ENCODE results near the gene TBX6.
"Not testable (repeated sequence)": the region's sequence is repeated elsewhere in the genome, so short reads cannot be mapped to it uniquely, and the experiment has no call there.

Gene TBX6

DNA sequence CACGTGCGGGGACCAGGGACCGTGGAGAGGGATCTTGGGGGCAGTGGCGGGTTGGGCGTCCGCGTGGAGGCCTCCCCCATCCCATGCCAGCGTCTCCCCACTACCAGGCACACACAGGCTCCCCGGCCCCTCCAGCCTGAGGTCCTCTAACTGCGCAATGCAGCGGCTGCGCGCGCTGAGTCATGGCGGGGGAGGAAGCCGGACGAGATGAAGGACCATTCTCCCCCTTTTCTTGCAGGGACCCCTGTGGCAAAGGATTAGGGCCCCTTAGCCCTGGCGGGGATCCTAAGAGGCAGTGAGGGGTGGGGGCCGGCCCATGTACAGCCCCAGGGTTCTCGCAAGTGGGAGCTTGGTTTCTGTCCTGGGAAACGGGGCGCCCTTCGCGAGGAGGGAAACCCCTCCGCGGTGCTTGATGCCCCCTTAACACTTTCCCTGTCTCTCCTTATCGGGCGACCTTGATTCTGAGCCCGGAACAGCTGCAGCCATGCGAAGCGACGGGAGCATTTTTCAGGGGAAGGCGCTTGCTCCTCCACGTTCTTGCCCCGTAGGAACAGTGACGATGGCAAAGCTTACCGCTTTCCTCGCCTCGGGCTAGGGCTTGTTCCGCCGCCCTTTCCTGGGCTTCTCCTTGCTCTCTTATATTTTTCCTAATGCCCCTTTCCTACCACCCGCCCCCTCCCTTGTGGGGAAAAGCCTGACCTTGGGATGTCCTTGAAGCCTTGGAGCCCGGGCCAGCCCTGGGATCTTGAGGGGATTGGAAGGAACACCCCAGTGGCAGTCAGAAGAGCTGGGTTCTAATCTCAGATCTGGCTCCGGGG lies 25.6 kb downstream of the TBX6 start:
- DNase-seq (ENCODE audit: low read depth): peak; percentile 71

DNA sequence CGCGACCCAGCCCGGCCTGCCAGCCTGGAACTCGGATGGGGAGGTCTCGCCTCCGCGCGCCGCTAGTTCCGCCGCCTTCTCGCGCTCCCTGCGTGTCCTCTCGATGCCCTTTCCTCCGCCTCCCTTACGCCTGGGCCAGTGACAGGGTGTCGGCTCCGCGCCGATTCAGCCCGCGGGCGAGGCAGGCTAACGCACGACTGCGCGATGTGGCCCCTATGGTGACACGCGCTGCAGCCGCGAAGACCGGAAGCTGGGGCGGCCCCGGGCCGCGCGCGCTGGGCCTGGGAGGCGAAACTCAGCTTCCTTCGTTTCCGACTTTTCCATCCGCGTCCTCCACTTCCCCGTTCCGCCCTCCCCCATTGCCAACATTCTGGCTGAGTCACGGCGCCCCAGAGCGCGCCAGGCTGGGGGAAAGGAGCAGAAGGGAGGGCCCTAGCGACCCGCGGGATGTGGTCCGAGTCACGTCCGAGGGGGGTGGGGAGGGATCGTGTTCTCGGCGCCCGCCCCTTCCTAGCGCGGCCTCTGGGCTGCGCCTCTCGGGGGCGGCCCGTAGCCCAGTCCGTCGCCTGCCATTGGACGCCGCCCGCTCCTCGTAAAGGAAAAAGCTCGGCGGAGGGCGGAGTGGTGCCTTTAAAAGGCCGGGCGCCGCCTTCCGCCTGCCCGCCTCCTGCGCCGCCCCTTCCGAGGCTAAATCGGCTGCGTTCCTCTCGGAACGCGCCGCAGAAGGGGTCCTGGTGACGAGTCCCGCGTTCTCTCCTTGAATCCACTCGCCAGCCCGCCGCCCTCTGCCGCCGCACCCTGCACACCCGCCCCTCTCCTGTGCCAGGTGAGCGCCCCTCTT lies 26.4 kb downstream of the TBX6 start, which contains the start of gene ALDOA:
Gene ALDOA, plus strand, starts transcription at position 659 of the 841 bp plus-strand sequence. CDS start 1,138 bp downstream, outside the sequence.
- DNase-seq (ENCODE audit: low read depth): peak; percentile 99

GRCh38 chr16:30064729-30065101 lies 27.0 kb downstream of the TBX6 start:
- no peak for DNase-seq (ENCODE audit: low read depth)

GRCh38 chr16:30063893-30064728 lies 27.6 kb downstream of the TBX6 start:
- DNase-seq (ENCODE audit: low read depth): peak; percentile 48

GRCh38 chr16:30063278-30063892 lies 28.3 kb downstream of the TBX6 start:
- DNase-seq (ENCODE audit: low read depth): no peak

GRCh38 chr16:30060836-30061554 lies 30.7 kb downstream of the TBX6 start:
- DNase-seq (ENCODE audit: low read depth): no peak

DNA sequence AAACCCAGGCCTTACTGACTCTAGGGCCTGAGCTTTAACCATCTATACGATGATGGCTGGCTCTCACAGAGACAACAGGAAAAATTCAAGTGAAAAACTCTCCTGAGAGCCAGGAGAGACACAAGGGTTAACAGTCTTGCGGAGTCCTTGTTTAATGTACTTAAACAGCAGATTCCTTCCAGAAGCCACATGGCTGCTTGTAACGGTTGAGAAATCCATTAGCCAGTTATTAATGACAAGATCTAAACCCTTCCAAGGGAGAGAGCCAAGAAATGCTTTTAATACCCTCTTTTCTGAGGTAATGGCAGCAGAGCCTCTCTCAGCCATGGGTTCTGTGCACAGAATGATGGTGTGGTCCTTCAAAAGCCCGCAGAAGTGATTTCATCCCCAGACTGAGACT lies 31.4 kb downstream of the TBX6 start:
- DNase-seq (ENCODE audit: low read depth): no peak

DNA sequence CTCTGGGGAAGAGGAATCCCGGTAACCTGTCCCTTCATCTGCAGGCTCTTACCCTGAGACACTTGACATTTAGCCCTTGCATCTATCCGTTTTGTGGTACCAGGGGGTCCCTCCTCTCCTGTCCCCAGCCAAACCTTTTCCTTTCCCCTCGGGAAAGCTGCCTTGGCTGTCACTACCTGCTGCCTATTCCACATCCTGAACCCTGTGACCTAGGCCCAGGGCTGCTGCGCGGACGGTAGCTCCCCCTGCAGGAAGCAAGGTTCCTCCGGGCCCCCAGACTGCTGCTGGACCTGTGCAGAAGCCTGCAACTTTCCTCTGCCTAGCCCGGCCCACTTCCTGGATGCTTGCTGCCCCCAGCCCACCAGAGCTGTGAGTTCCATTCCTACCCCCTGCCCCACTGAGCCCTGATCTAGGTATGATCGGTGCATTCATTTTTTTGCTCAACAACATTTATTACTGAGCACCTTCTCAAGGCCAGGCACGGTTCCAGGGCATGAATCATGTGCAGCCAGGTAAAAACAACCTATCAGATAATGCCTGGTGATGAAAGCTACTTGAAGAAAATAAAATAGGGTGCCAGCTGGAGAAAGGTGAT lies 36.7 kb downstream of the TBX6 start:
- DNase-seq (ENCODE audit: low read depth): peak; percentile 33

DNA sequence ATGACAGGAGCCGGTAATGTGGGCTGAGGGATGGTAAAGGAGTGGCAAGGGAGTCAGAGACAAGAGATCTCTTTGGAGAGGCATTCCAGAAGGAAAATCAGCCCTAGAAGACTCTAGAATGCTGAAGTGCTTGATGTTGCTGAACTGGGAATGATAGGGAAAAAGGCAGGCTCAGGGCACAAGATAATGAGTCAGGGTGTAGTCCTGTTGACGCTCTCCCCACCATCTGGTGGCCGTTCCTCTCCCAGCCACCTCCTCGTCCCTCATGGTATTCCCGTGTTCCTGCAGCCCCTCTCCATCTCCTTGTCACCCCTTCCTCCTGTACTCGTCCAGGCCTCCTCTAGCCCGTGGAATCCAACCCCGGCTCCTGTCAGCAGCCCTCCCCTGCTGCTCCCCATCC lies 37.3 kb downstream of the TBX6 start:
- peak; percentile 62 for DNase-seq (ENCODE audit: low read depth)

GRCh38 chr16:30053376-30054015 lies 38.2 kb downstream of the TBX6 start:
- peak; percentile 91 for DNase-seq (ENCODE audit: low read depth)

- DNase-seq (ENCODE audit: low read depth): peak; percentile 91
Measured at GRCh38 chr16:30052671-30053372, 38.9 kb downstream of the TBX6 start.

GRCh38 chr16:30051518-30051917 lies 40.2 kb downstream of the TBX6 start:
- peak; percentile 86 for DNase-seq (ENCODE audit: low read depth)

DNA sequence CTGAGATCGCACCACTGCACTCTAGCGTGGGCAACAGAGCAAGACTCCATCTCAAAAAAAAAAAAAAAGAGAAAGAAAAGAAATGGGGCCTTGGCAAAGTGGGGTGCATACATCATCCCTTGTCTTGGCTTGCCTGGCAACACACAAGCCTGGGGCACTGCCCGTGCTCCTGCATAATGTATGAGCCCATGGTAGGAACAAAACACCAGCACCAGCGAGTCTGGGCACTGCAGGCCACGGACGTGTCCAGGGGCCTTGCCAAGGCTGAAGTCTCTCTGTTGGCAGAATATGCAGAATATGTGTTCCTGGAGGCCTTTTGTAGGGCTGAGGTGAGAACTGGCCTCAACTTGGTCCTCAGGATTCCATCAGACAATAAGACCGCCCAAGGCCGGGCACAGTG lies 41.9 kb downstream of the TBX6 start:
- no peak for DNase-seq (ENCODE audit: low read depth)

DNA sequence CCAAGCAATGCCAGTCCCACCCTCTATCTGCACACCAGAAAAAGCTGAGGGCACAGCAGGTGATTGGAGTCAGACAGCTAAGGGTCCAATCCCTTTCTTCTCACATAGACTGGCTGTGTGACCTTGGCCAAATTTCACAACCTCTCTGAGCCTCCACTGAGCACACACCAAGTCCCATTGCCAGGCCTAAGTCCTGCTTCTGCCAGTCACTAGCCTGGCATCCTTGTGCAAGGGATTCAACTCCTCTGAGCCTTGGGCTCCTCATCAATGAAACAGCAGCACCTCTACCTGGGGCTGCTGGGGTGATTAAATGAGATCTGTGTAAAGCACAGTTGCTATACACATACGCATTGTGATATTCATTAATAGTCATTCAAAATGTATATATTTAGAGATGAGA lies 45.1 kb downstream of the TBX6 start:
- no peak for DNase-seq (ENCODE audit: low read depth)

DNA sequence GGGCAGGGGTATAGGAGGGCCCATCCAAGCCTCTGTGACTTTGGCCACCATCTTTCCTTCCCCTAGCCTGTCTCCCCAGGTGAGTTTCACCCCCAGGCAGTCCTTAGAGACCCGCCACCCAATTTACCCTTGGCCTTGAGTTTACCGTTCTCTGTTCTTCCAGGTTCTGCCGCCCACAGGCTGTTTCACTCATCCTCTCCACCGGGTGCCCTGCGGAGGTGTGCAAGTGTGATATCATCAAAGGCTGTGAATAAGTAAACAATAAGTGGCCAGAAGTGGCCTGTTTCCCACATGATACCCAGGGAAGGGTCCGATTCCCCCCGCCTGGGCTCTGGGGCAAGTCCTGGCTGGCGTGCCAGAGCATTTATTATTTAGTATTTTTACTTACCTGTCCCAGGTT lies 45.5 kb downstream of the TBX6 start:
- DNase-seq (ENCODE audit: low read depth): no peak

GRCh38 chr16:30041841-30042240 lies 49.9 kb downstream of the TBX6 start:
- DNase-seq (ENCODE audit: low read depth): peak; percentile 63

DNA sequence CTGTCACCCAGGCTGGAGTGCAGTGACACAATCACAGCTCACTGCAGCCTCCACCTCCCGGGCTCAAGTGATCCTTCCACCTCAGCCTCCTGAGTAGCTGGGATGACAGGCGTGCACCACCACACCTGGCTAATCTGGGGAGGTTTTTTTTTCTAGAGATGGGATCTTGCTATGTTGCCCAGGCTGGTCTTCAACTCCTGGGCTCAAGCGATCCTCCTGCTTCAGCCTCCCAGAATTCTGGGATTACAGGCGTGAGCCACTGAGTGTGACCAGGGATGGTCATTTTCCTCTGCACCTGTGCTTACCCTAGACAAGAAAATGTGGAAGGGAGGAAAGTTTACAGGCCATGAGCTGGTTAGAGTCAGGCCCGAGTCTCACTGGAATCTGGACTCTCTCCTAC lies 51.0 kb downstream of the TBX6 start:
- DNase-seq (ENCODE audit: low read depth): not testable (repeated sequence)

DNA sequence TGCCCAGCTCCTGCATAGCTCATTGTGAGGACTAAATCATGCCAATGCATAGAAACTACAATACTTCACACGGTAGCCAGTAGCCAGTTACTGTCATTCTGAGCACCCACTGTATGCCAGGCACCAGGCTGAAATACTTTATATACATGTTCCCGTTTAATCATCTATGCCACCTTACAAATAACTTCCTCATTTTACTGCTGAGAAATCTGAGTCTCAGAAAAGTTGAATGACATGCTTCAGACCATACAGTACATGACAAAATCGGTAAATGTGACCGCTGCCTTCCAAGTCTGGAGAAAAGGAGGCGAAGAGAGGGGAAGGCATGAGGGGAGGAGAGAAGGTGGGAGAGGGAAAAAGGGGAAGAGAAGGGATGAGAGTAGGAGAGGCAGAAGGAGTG lies 51.5 kb downstream of the TBX6 start:
- DNase-seq (ENCODE audit: low read depth): no peak

Measured in EH (cell line).